Hematopoietic multipotent progenitor cell treated with erythropoietin and hydrocortisone succinate and interleukin-3 and kit ligand, for 15 days (in vitro differentiated cells): ENCODE data around the gene DOCK4.

ENCODE experiments used
- DNase-seq: peaks from one replicate; pipeline ENCODE4 v3.0.0-alpha.2; 2015; ENCODE audit warnings: low spot score

Gene DOCK4

DNA sequence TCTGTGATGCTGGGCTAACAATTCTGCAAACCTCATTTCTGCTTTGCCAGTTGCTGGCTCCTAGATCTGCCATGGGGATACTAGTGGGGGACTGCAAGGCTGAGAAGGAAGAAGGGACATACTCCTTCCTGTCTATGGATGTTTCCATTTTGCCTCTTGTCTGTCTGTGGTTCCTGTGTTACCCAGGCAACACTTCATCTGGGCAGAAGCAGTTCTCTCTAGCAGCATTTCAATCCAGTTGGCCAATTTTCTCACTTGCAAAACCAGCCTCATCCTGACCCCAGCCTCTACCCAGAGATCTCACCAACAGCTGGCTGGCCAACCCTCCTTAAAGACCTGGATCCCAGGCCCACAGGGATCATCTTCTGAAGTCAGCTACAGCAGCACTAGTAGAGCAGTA, 131.7 kb downstream of the DOCK4 start:
- DNase-seq: no peak

DNA sequence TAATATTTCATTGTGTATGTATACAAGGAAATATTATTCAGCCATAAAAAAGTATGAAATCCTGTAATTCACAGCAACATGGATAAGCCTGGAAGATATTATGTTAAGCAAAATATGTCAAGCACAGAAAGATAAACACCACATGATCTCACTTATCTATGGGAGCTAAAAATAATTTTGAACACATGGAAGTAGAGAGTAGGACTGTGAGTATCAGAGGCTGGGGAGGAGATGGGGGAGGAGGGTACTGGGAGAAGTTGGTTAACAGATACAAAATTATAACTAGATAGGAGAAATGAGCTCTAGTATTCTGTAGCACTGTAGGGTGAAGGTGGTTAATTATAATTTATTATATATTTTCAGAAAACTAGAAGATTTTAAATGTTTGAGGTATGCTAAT, 132.7 kb downstream of the DOCK4 start:
- DNase-seq: no peak

DNA sequence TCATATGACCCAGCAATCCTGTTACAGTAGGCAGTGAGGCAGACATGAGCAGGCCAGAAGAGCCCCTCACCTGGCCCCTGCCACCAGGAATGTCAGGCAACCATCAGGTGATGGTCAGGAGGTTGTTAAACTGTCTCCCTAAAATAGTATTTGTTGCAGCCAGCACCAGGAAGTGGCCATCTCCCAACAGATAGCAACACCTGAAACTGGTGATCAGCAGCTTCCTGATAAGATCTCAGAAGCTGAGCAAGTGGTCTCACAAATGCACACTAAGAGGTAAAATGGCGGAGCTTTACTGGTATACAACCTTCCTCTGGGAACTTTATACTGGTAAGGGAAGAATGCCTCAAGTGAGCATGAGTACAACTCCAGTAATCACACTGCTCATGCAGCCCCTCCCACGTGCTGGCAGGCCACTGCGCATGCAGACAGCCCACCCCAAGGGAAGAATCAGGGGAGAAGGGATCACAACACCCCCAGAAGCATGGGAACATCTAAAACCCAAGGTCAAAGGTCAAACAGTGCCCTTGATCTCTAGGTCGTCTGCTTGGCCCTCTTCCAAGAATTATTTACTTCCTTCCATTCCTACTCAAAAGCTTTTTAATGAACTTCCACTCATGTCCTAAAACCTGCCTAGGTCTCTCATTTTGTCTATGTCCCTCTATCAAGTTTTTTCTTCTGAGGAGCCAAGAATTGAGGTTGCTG, 133.5 kb downstream of the DOCK4 start:
- no peak for DNase-seq

DNA sequence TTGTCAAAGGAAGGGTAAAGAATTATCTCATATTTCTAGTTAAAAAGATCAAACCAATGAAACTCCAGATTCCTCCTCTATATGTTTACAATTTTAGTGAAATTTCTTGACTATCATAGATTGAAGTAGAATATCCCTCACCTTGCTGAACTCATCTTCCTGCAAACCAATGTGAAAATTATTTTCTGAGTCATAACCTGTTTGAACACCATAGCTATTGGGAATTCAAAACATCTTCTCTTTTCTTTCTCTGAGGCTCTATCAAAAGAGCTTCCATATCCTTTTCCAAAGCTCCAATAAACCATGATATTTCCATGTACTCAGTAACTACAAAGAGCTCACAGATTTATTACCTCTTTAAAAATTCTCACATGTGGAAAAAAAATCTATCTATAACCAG, 134.3 kb downstream of the DOCK4 start:
- DNase-seq: no peak

DNA sequence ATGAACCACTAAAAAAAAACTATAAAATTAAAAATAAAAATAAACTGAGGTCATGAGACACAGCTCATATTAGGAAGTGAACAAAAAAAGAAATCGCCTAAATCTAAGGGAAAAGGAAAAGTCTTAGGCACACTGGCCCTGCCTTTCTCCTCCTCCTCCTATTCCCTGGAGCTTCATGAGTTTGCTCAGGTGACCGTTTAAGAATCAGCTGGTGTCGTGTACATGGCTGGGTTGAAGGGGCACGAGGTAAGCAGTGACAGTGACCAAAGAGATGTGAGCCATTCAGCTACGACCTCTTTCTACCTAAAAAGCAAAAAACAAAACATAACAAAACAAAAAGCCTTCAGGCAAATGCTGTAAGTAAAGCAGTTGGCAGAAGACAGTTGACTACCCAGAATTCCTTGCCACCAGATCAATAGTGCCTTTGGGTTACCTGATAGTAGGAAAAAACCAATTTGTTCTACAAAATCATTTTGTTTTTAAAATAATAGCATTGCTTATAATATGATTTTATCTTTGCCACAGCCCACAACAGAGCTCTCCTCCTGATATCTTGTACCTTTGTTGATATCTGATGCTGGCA, 135.4 kb downstream of the DOCK4 start:
- DNase-seq: no peak

DNA sequence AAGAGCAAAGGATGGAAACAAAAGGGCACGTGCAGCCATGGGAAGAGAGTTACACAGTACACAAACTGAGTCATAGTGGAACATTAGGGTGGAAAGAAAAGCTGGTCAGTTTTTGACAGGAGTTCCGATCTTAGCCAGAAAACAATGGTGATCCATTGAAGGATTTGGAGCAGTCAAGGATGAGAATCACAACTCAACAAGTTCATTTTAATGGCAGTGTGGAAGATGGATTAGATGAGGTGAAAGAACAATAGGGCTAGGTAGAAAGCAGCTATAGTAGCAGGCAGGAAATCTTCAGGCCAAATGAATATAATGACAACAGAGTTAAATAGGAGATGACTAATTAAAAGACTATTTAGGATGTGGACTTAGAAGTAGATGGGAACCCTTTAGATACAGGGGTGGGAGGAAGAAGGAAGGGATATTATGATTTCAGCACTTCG, 136.3 kb downstream of the DOCK4 start:
- no peak for DNase-seq

DNA sequence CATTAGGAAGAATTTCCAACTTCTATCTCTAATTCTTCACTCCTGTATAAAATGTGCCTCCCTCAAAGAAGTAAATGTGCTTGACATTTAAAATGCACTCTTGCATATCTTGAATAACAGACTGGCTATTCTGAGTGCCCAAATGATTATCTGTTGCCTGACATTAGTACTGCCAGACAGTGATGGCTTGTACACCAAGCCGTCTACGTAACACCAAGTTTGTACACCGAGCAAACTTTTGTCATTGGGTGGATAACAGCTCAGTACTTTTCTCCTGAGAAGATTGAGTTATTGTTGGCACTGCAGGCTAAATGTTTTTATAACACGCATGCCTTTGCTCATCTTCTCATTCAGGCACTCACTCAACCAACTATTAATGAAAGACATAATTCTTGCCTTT, 137.2 kb downstream of the DOCK4 start:
- no peak for DNase-seq

DNA sequence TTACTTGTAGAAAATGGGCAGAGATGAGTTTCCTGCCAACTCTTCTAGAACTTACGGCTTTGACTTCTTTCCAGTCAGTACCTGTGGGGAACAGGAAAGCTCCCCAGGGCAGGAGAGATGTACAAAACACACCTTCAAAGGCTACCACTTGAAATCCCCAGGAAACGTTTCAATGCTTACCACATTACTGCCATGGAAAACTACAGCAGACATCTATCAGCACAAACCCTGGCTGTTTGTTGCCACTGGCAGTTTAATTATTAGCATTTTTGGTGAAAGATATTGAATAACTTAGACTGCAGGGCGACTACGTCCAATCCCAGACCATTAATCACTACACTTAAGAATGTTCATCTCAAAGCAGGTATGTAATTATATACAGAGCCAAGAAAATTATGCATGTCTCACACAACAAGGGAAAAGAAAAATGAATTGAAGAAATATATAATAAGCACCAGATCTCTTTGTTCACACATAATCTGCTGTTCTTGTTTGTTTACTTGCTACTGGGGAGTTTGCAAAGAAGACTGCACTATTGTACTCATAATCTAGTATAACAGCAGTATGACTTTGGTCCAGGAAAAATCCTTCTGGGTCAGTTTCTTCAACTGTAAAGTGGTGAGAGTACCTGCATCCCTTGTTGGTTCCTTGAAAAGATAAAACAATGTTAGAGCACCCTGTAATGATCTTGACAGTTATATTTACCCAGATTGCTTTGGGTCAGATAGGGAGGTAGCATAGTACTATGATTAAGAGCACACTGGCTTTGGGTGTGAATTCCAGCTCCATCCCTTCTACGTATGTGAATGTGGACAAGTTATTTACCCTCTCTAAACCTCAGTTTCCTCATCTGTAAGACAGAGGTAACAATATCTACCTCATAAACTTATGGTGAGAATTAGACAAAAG, 138.3 kb downstream of the DOCK4 start:
- no peak for DNase-seq

DNA sequence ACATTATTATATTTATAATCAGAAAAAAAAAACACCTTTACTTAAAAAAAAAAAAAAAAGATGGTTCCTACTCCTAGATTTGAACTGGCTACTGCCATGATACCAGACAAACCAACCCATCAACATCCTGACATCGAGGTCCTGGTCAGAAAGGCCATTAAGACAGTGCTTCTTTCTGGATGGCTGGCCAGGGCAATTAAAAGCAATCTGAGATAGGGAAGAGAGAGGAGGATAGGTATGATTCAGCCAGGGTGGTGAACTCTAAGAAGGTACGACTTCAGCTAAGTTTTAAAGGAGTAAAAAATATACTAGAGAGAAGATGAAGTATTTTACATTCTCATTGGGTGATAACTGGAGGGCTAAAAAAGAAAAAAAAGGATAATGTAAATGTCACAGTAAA, 139.0 kb downstream of the DOCK4 start:
- no peak for DNase-seq

DNA sequence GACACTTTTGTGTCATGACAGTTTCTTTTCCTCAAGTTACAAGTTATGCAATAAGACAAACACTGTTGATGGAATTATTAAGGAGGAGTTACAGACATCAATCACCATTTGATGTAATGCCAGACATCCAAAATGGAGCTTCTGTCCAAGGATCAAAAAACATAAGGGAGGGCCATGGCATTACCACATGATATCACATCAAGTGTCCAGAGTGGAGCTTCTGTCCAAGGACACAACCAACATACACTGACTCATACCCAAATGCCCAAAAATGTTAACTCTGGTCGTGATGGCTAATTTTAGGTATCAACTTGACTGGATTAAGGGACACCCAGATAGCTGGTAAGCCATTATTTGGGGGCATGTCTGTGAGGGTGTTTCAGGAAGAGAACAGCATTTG, 140.4 kb downstream of the DOCK4 start:
- no peak for DNase-seq

DNA sequence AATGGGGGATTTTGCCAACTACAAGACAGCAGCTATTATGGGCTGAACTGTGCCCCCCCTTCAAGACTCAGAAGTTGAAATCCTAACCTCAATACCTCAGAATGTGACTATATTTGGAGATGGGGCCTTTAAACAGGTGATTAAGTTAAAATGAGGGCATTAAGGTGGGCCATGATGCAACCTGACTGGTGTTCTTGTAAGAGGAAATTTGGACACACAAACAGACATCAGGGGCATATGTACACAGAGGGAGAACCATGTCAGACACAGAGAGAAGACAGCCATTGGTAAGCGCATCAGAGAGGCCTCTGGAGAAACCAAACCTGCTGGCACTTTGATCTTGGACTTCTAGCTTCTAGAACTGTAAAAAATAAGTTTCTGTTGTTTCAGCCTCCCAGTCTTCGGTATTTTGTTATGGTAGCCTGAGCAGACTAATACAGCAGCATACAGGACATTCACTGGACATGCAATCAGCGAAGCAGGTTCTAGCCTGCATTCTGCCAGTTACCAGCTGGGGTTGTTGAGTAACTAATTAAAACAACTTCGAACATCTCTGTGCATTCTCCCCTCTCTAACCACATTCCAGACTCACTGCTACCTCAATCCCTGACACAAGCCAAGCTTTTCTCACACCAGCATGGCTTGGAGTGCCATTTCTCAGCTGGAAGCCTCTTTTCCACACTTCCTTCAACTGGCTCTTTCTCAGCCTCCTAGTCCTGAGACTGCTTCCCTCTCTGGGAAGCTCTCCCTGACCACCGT, 141.4 kb downstream of the DOCK4 start:
- no peak for DNase-seq

DNA sequence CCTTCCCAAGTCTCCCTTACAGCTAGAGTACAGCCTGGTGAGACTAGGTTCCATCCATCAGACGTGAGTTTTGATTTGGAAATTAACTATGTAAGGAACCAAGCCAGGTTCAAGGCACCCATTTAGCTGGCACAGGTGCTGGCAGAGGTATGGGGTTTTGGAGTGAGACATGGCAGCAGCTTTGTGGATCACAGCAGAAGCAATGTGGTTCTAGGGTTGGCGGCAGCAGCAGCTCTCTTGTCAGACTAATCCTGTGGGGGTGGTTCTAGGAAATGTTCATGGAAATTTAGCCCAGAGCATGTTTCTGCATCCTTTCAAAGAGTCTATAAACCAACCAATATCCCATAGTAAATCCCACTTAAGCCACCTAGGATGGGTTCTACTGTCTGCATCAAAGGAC, 142.2 kb downstream of the DOCK4 start:
- DNase-seq: no peak

DNA sequence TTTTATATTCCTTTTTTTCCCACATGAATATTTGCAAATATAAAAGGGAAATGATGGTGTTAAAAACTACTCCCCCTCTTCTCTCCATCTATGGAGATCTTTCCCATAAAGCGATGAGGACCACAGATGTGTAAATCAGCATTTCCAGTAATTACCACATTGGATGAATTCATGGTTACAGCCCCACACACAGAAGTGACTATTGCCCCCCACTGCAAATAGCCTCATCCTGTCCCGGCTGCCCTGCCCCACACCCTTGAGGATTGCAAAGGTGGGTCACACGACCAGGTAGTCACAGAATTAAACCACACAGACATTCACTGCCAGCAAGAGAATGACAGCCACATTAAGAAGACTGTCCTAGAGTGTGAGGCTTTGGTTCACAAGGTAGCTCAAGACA, 145.1 kb downstream of the DOCK4 start:
- DNase-seq: no peak

DNA sequence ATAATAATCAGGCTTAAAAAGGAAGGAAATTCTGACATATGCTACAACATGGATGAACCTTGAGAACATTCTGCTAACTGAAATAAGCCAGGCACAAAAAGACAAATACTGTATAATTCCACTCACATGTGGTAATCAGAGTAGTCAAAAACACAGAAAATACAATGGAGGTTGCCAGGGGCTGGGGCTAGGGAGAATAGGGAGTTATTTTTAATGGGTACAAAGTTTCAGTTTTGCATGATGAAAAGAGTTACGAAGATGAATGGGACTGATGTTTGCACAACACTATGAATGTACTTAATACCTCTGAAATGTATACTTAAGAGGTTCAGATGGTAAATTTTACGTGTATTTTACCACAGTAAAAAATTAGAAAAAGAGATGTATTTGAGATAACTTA, 145.6 kb downstream of the DOCK4 start:
- no peak for DNase-seq

DNA sequence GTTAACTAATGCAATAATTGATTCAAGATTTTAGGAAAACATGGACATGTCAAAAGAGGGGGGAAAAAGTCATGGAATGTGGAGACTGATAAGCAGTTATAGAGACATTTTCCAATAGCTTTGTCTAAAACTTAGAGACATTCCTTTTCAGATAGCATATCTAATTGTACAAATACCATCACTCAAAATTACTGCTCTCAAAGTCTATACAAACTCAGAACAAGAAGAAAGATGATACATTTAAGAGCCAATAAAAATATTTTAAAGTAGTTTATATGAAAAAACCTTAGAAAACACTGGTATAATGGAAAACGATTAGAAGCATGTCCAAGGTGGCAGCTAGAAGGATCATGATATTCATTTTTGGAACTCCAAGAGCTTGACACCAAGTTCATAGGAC, 146.5 kb downstream of the DOCK4 start:
- DNase-seq: no peak

DNA sequence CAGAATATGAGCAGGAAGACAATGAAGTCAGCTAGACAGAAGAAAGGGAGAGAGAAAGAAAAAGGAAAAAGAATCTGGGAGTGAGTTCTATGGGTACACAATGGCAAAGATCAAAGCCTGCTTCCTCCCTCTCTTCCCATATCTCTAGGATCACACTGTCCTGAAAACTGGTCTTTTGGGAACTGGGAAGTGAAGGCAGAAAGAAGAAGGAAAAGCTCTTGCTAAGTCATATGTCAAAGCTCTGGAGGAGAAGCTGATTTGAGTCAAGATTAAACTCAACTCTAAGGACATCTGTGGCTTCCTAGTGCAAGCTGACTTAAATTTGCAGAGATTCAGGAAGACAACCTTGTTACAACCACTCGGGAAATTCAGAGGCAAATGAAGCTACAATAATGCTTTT, 147.5 kb downstream of the DOCK4 start:
- DNase-seq: no peak

DNA sequence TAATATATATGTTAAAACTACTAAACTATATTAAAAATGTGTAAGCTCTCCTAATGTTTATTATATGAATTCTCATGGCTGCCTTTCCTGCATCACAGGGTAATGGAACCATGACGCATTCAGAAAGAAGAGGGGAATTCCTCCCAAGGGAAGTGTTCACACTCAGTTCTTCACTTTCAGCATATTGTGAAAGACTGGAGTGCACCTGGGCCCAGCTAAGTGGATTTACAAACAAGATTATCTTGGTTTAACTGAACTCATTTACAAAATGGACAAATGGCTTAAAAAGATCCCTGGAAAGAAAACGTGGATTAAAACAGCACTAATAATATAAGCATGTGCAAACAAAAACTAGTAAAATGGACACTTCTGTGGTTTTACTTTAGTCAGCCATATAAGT, 149.8 kb downstream of the DOCK4 start:
- DNase-seq: no peak

DNA sequence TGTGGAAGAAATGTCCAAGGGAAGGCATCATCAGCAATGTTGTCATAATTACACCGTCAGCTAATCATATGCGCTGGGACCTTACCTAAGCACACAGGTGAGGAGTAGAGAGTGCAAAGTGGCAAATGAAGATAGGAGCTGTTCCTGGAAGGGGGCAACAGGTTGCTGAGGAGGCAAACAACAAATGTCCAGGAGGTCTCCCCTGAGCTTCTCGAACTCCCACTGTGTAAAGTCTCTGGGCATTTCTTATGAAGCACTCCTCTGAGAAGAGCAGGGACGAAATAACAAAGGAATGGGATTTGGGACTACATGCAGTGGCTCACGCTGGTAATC, 152.5 kb downstream of the DOCK4 start:
- DNase-seq: no peak

DNA sequence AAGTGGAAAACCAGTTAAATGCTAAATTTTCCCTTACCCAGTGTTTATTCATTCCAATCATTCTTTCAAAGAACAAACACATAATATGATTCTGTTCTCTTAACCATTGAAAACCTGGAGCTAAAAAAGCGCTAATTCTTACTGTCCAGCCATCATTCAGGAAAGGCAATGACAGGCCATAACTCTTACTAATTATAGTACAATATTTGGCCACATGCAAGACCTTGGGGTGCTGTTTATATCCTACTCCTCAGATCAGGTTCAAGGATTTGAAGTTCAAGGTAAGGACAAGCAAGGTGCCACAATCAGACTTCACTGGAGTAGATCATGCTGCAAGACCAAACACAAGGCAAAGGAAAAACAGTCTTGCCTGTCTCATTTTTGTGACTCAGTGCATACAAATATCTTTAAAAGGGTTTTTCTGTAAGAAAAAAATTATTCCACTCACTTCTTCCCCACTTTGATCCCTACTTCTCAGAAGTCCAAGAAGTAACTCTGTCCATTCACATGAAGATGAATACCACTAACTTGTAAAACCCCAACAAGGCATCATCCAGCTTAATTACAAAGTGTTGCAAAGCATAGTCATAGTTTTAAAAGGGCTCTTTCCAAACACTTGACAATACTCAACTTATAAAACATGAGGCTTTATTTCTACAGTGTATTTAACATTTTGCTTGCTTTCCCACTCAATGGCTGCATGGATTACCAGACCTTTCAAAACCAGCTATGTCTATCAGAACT, 153.0 kb downstream of the DOCK4 start:
- DNase-seq: no peak

DNA sequence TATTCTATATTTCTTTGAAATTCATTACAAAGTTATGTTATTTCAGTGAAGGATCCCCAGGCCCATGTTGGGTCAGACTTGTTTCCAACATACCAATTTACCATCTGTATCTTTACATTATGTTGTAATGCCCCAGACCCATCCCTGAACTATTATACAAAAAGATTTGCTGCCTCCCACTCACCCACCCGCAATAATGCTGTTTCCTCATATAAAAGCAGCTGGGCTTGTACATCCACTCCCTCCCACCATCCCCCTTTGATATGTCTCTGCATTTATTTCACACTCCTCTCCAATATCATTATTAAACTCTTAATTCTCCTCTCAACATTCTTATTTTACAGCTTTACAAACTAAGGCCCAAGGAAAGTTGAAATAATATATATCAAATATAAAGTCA, 153.7 kb downstream of the DOCK4 start:
- no peak for DNase-seq

DNA sequence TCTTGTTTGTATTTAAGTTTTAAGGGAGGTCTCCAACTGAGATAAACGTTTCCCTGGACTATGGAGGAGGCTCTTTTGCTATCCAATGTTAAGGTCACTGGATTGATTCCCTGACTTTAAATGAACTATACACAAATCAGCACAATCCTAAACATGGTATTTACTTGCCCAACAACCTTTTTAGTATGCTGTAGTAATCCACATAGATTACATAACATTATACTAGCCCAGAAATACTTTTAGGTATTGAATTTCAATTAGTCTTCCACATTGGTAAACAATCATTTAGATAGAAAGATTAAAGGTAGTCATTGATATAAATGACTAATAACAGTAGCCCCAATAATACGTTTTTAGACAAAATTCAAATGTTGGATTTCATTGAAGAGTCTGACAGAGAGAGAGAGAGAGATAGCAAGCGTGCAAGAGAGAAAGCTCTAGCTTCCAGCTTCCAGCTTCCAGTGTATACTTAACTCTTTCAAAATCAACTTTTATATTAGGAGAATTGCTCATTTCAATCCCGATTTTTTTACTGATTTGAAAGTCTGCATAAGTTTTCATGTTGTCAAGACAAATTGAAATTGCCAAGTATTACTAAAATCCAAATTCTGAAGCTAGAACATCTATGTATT, 155.8 kb downstream of the DOCK4 start:
- no peak for DNase-seq
